ENCODE results near the gene IGFBP7.

GRCh38 chr4:57044996-57045395, 65.2 kb downstream of the IGFBP7 start:
- TF ChIP-seq CTCF (IDR thresholded peaks at IDR 0.05): no peak
- TF ChIP-seq POLR2A (IDR thresholded peaks at IDR 0.05): no peak

Measured in right lobe of liver (tissue), 4 donors.